ENCODE data around the gene ZFAND3.

DNA sequence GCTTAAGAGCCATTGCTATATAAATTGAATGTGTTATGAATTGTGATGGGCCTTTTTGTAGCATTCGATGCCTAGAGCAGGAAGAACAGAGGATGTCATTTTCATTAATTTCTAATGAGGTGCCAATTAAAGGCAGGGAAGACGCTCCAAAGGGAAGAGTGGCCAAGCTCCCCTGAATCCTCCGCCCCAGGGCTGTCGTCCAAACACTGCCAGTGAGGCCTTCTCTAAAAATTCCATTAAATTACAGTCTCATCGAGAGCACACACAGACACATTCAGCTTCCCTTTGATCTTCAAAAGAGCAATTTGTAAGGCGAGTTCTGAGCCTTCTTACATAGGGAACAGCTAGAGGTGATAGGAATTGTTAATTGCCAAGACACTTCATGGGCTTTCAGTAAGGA is 300.0 kb downstream of the ZFAND3 start:
- TF ChIP-seq, protein P1, sequence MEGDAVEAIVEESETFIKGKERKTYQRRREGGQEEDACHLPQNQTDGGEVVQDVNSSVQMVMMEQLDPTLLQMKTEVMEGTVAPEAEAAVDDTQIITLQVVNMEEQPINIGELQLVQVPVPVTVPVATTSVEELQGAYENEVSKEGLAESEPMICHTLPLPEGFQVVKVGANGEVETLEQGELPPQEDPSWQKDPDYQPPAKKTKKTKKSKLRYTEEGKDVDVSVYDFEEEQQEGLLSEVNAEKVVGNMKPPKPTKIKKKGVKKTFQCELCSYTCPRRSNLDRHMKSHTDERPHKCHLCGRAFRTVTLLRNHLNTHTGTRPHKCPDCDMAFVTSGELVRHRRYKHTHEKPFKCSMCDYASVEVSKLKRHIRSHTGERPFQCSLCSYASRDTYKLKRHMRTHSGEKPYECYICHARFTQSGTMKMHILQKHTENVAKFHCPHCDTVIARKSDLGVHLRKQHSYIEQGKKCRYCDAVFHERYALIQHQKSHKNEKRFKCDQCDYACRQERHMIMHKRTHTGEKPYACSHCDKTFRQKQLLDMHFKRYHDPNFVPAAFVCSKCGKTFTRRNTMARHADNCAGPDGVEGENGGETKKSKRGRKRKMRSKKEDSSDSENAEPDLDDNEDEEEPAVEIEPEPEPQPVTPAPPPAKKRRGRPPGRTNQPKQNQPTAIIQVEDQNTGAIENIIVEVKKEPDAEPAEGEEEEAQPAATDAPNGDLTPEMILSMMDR (IDR thresholded peaks at IDR 0.05; ENCODE audit: borderline replicate concordance, extremely low read depth, low read length, poor library complexity, severe bottlenecking), result no peak
- no peak for TF ChIP-seq EZH2 (IDR thresholded peaks at IDR 0.05; ENCODE audit: borderline replicate concordance, low read depth, low read length, severe bottlenecking)
